IMR-90 (cell line): ENCODE measurements around the gene TCAP. TPM values are rescaled to one million over a fixed set of nuclear protein-coding genes. Genes with fewer than 3 reads are reported as not detected.
A peak's percentile ranks its signal among the peaks of the same experiment; 100 is the strongest.

Source experiments
- ATAC-seq: fragments of 200-7000 bp; cut with Tn5 transposase; 2 replicates; pipeline ENCODE4 v1.9.1; 2020; ENCODE audit warnings: low read depth, mild to moderate bottlenecking, moderate library complexity
- BruUV-seq: library from RNA; stranded (reverse); fragments of 400-500 nt; replicated peaks from 2 replicates; lab custom pipeline; 2021; lab: Mats Ljungman, UMichigan
- CTCF ChIA-PET: fragments of 300-600 bp; formaldehyde crosslinking; extraction: SDS; loops from one replicate; lab custom pipeline; 2021; ENCODE audit warnings: antibody characterized with exemption; lab: Yijun Ruan, JAX
- POLR2A ChIA-PET: fragments of 300-600 bp; sonication (Branson Sonifier 250); formaldehyde crosslinking; loops from one replicate; lab custom pipeline; 2022; ENCODE audit warnings: antibody characterized with exemption; ENCODE audit not compliant: unreplicated experiment; lab: Charles Lee
- DNase-seq: peaks from one replicate; pipeline ENCODE4 v3.0.0; 2013
- H2AFZ ChIP-seq: replicated peaks from 2 replicates; pipeline ENCODE3; 2013; ENCODE audit warnings: low read length, mild to moderate bottlenecking; ENCODE audit not compliant: poor library complexity
- H2AK5ac ChIP-seq: 2 replicates; pipeline ENCODE4 v1.6.1; 2013; ENCODE audit warnings: low read depth, low read length, inconsistent platforms
- H2AK9ac ChIP-seq: replicated peaks from 2 replicates; pipeline ENCODE3; 2013; ENCODE audit warnings: mild to moderate bottlenecking, low read depth, low read length, moderate library complexity; ENCODE audit not compliant: poor library complexity
- H2BK120ac ChIP-seq: 2 replicates; pipeline ENCODE4 v1.6.1; 2013; ENCODE audit warnings: low read depth, low read length, inconsistent platforms
- H2BK15ac ChIP-seq: 3 replicates; pipeline ENCODE4 v1.6.1; 2013; ENCODE audit warnings: low read depth, low read length, inconsistent platforms
- H2BK20ac ChIP-seq: 2 replicates; pipeline ENCODE4 v1.6.1; 2013; ENCODE audit warnings: low read depth, mild to moderate bottlenecking, inconsistent platforms, low read length, moderate library complexity
- H2BK5ac ChIP-seq: 2 replicates; pipeline ENCODE4 v1.6.1; 2013; ENCODE audit warnings: mild to moderate bottlenecking, low read depth, low read length, inconsistent platforms; ENCODE audit not compliant: poor library complexity, severe bottlenecking
- H3K14ac ChIP-seq: replicated peaks from 2 replicates; pipeline ENCODE4 v1.6.1; 2013; ENCODE audit warnings: low read depth, low read length, inconsistent platforms
- H3K18ac ChIP-seq: 2 replicates; pipeline ENCODE4 v1.6.1; 2013; ENCODE audit warnings: low read depth, low read length, control low read depth
- H3K23ac ChIP-seq: 2 replicates; pipeline ENCODE4 v1.6.1; 2013; ENCODE audit warnings: low read depth, low read length, inconsistent platforms
- H3K27ac ChIP-seq: 2 replicates; pipeline ENCODE4 v1.5.1; 2013; ENCODE audit warnings: mild to moderate bottlenecking, control low read depth, low read length; ENCODE audit not compliant: insufficient read depth
- H3K27me3 ChIP-seq: 2 replicates; pipeline ENCODE4 v1.6.1; 2013; ENCODE audit warnings: low read length; ENCODE audit not compliant: control insufficient read depth, insufficient read depth
- H3K36me3 ChIP-seq: 2 replicates; pipeline ENCODE4 v1.6.1; 2013; ENCODE audit warnings: low read length, mixed read lengths; ENCODE audit not compliant: control insufficient read depth, insufficient read depth
- H3K4ac ChIP-seq: 2 replicates; pipeline ENCODE4 v1.6.1; 2013; ENCODE audit warnings: low read depth, low read length, inconsistent platforms
- H3K4me1 ChIP-seq: 2 replicates; pipeline ENCODE4 v1.6.1; 2013; ENCODE audit warnings: low read length, mixed read lengths; ENCODE audit not compliant: control insufficient read depth, insufficient read depth
- H3K4me2 ChIP-seq: 2 replicates; pipeline ENCODE4 v1.6.1; 2013; ENCODE audit warnings: low read depth, mild to moderate bottlenecking, control low read depth, low read length, moderate library complexity
- H3K4me3 ChIP-seq: 2 replicates; pipeline ENCODE4 v1.5.1; 2013; ENCODE audit warnings: low read depth, mild to moderate bottlenecking, control low read depth, low read length, moderate library complexity; ENCODE audit not compliant: insufficient read depth
- H3K56ac ChIP-seq: 2 replicates; pipeline ENCODE4 v1.6.1; 2013; ENCODE audit warnings: low read length, inconsistent platforms; ENCODE audit not compliant: insufficient read depth; ENCODE audit errors: extremely low read depth
- H3K79me1 ChIP-seq, 2 experiments: 2 replicates each; pipeline ENCODE4 v1.6.1; 2013; ENCODE audit warnings: low read length in 2 of 2, inconsistent platforms in 1 of 2, low read depth in 1 of 2
- H3K9ac ChIP-seq: 2 replicates; pipeline ENCODE4 v1.6.1; 2013; ENCODE audit warnings: low read depth, low read length, control low read depth
- H3K9me1 ChIP-seq: 2 replicates; pipeline ENCODE4 v1.6.1; 2013; ENCODE audit warnings: low read length, inconsistent platforms; ENCODE audit not compliant: insufficient read depth
- H3K9me3 ChIP-seq: 2 replicates; pipeline ENCODE4 v1.6.1; 2013; ENCODE audit warnings: low read length; ENCODE audit not compliant: control insufficient read depth, insufficient read depth
- H4K20me1 ChIP-seq: 2 replicates; pipeline ENCODE4 v1.6.1; 2013; ENCODE audit warnings: low read length, inconsistent platforms; ENCODE audit not compliant: insufficient read depth
- H4K5ac ChIP-seq: 2 replicates; pipeline ENCODE4 v1.6.1; 2013; ENCODE audit warnings: mild to moderate bottlenecking, low read depth, low read length, control low read depth
- H4K8ac ChIP-seq, 2 experiments: 2 replicates each; pipeline ENCODE4 v1.6.1; 2013; ENCODE audit warnings: low read depth in 2 of 2, low read length in 2 of 2, control low read depth in 1 of 2, inconsistent platforms in 1 of 2
- H4K91ac ChIP-seq: 2 replicates; pipeline ENCODE4 v1.6.1; 2013; ENCODE audit warnings: low read depth, low read length, inconsistent platforms; ENCODE audit not compliant: insufficient read depth
- BHLHE40 ChIP-seq: fragments of 150-350 bp; IDR thresholded peaks from 2 replicates; pipeline ENCODE4 v1.6.1; 2016; ENCODE audit warnings: mild to moderate bottlenecking, low read depth, low read length
- CHD1 ChIP-seq: IDR thresholded peaks from 2 replicates; pipeline ENCODE4 v1.6.1; 2012; ENCODE audit warnings: low read depth, low read length, improper control_type of control experiment
- CTCF ChIP-seq: conservative IDR thresholded peaks from 2 replicates; pipeline ENCODE4 v1.5.1; 2012; ENCODE audit warnings: mild to moderate bottlenecking, low read depth, low read length, improper control_type of control experiment
- FOS ChIP-seq: fragments of 150-350 bp; IDR thresholded peaks from 2 replicates; pipeline ENCODE4 v1.6.1; 2016; ENCODE audit warnings: low read depth, low read length
- MAZ ChIP-seq: IDR thresholded peaks from 2 replicates; pipeline ENCODE4 v1.6.1; 2012; ENCODE audit warnings: low read depth, mild to moderate bottlenecking, low read length, improper control_type of control experiment, moderate library complexity, borderline replicate concordance
- MXI1 ChIP-seq: IDR thresholded peaks from 2 replicates; pipeline ENCODE4 v1.6.1; 2012; ENCODE audit warnings: low read depth, mild to moderate bottlenecking, low read length, moderate library complexity, borderline replicate concordance
- NFE2L2 ChIP-seq: fragments of 150-350 bp; IDR thresholded peaks from 2 replicates; pipeline ENCODE4 v1.6.1; 2016; ENCODE audit warnings: low read depth, mild to moderate bottlenecking, low read length
- POLR2A ChIP-seq: IDR thresholded peaks from 2 replicates; pipeline ENCODE4 v1.6.1; 2012; ENCODE audit warnings: mild to moderate bottlenecking, low read depth, low read length
- RAD21 ChIP-seq: IDR thresholded peaks from 2 replicates; pipeline ENCODE4 v1.6.1; 2012; ENCODE audit warnings: low read length, improper control_type of control experiment
- RCOR1 ChIP-seq: IDR thresholded peaks from 2 replicates; pipeline ENCODE4 v1.6.1; 2012; ENCODE audit warnings: mild to moderate bottlenecking, low read length, improper control_type of control experiment; ENCODE audit not compliant: insufficient replicate concordance
- RFX5 ChIP-seq: IDR thresholded peaks from 2 replicates; pipeline ENCODE4 v1.8.0; 2012; ENCODE audit warnings: low read depth, mild to moderate bottlenecking, low read length, moderate library complexity
- SMC3 ChIP-seq: fragments of 150-350 bp; IDR thresholded peaks from 2 replicates; pipeline ENCODE4 v1.6.1; 2016; ENCODE audit warnings: low read depth, mild to moderate bottlenecking, antibody characterized with exemption, low read length, moderate library complexity
- USF2 ChIP-seq: fragments of 150-350 bp; IDR thresholded peaks from 2 replicates; pipeline ENCODE4 v1.6.1; 2017; ENCODE audit warnings: mild to moderate bottlenecking, antibody characterized with exemption, low read length, low read depth
- WGBS, 2 experiments: methylation state at CpG; one replicate each; pipeline versions ENCODE4 v1.1.5 to v1.1.7; 2013; ENCODE audit warnings: missing lambda C conversion rate in 2 of 2; ENCODE audit not compliant: insufficient read length in 1 of 2; ENCODE audit errors: extremely low coverage in 2 of 2; 5-methylcytosine and 5-hydroxymethylcytosine counted together
- dilution Hi-C: fragments of 300-500 bp; cut with HindIII; formaldehyde crosslinking; loops from one replicate; pipeline ENCODE4 v1.14.3; 2018; ENCODE audit warnings: low sequenced_read_pairs; ENCODE audit not compliant: unreplicated experiment
- in situ Hi-C: fragments of 300-500 bp; cut with MboI; formaldehyde crosslinking; loops from 3 replicates; pipeline ENCODE4 v1.14.3; 2019; ENCODE audit warnings: low sequenced_read_pairs, inconsistent platforms, mixed read lengths
- intact Hi-C: fragments of 100-400 bp; cut with micrococcal nuclease; formaldehyde crosslinking; loops from 2 replicates; pipeline ENCODE4 v1.10.0; 2022
- polyA plus RNA-seq, 3 experiments: library from polyadenylated mRNA; depleted of rRNA; stranded (reverse); fragments of >200 nt; gene quantifications; 2 replicates each; pipeline ENCODE4 v1.2.3, GENCODE V29; 2012; ENCODE audit warnings: low replicate concordance in 1 of 3
- total RNA-seq: library from RNA; depleted of rRNA; stranded (reverse); fragments of >200 nt; gene quantifications from 2 replicates; pipeline ENCODE4 v1.2.3, GENCODE V29; 2012

Gene TCAP
- total and polyA plus RNA-seq, 2 of the 4 experiments (the other 2 are of a cell fraction): under 0.01 to 0.21 TPM

- in situ Hi-C loops: loop anchor here (5.0 kb wide), 1 partner anchor 81 kb away; no protein-coding TSS in a partner anchor
- ChIA-PET CTCF (interaction anchor here (1.0 to 1.5 kb wide), 8 partner anchors 9 to 129 kb away, joined by 3 to 9 read pairs (median 3); no protein-coding TSS in a partner anchor), POLR2A (interaction anchor here (0.6 kb wide), 1 partner anchor 77 kb away, joined by 6 read pairs; the partner anchor contains the start of gene ERBB2)
- no peaks in the 10 kb centered on the region for H3K36me3 ChIP-seq
- no peak overlapping the region for H3K4me3 ChIP-seq
- H3K79me1 ChIP-seq: no peaks in the 10 kb centered on the region
- H2AK9ac ChIP-seq: no peak overlapping the region
- TF ChIP-seq CHD1 (no peak), USF2 (no peak), FOS (no peak), MXI1 (no peak), BHLHE40 (no peak), RFX5 (no peak), NFE2L2 (no peak), MAZ (no peak), CTCF (peak; percentile 81), SMC3 (peak; percentile 72), POLR2A (no peak), RCOR1 (no peak), RAD21 (peak; percentile 79)
- peaks cover 61% of the 10 kb centered on the region for H3K27me3 ChIP-seq
- H2BK15ac ChIP-seq: no peak overlapping the region
- no TSS peak for BruUV-seq
- no peak overlapping the region for H2AFZ ChIP-seq
- H4K20me1 ChIP-seq: no peaks in the 10 kb centered on the region
- no peak overlapping the region for H3K4me2 ChIP-seq
- H3K4me1 ChIP-seq: peaks cover 3% of the 10 kb centered on the region; the same call in 1 of the 2 replicates
- H3K18ac ChIP-seq: no peak overlapping the region
- no peak overlapping the region for H4K91ac ChIP-seq
- H2BK120ac ChIP-seq: no peak overlapping the region
- H2BK5ac ChIP-seq: no peak overlapping the region
- peak; percentile 76 for ATAC-seq
- dilution Hi-C loops: no loop called here
- H4K5ac ChIP-seq: no peak overlapping the region
- H3K9me3 ChIP-seq: no peaks in the 10 kb centered on the region
- DNase-seq: peak; percentile 36
- H4K8ac ChIP-seq: no peak overlapping the region
- no peak overlapping the region for H2AK5ac ChIP-seq
- H3K27ac ChIP-seq: no peak overlapping the region
- no peaks in the 10 kb centered on the region for H3K9me1 ChIP-seq
- no peak overlapping the region for H3K56ac ChIP-seq
- H3K4ac ChIP-seq: no peak overlapping the region
- intact Hi-C loops: loop anchor here (1.0 to 10.0 kb wide), 3 partner anchors 75 to 361 kb away; partner anchors contain the start of gene PSMD3
- no peak overlapping the region for H3K23ac ChIP-seq
- H3K14ac ChIP-seq: no peak overlapping the region
- WGBS, 2 experiments: 11% methylated on average over 7 of the region's 16 CpGs; no CpG with 5 or more reads in 1 of the 2 experiments
- no peak overlapping the region for H2BK20ac ChIP-seq
- no peak overlapping the region for H3K9ac ChIP-seq
Observed at GRCh38 chr17:39623356-39623950, 41.7 kb upstream of the TCAP start.
